ENCODE measurements around the gene NANS.
"Not testable (repeated sequence)": the region's sequence is repeated elsewhere in the genome, so short reads cannot be mapped to it uniquely, and the experiment has no call there.

Gene NANS

DNA sequence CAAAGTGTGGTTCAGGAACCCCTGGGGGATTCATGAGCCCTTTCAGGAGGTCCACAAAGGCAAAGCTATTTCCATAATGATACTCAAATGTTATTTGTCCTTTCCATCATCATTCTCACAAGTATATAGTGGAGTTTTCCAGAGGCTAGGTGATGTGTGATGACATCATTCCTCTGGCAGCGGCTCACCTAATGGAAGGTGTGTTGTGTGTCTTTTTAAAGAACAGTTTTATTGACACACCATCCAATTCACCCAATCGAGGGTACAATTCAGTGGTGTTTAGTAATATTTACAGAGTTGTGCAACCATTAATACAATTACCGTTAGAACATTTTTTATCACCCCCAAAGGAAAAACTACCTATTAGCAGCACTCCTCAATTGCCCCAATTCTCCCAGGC, 9.7 kb downstream of the NANS start:
- H3K36me3 ChIP-seq (ENCODE audit: insufficient read depth, low read length) = peaks cover 6% of the 10 kb centered on the region
- no peak overlapping the region for H3K9ac ChIP-seq (ENCODE audit: insufficient read length)
- TF ChIP-seq EZH2 (IDR thresholded peaks at IDR 0.05) (no peak), FOXP2 (optimal IDR thresholded peaks at IDR 0.05; ENCODE audit: control extremely low read depth, extremely low read length, insufficient read depth) (no peak), POLR2AphosphoS5 (IDR thresholded peaks at IDR 0.05; ENCODE audit: borderline replicate concordance, low read depth, low read length) (no peak)
- DNase-seq (ENCODE audit: low read depth, low spot score) = no peak
- H3K9me3 ChIP-seq (ENCODE audit: low read depth, low read length) = no peaks in the 10 kb centered on the region
- H3K4me3 ChIP-seq = no peak overlapping the region
- H3K27ac ChIP-seq = no peak overlapping the region

DNA sequence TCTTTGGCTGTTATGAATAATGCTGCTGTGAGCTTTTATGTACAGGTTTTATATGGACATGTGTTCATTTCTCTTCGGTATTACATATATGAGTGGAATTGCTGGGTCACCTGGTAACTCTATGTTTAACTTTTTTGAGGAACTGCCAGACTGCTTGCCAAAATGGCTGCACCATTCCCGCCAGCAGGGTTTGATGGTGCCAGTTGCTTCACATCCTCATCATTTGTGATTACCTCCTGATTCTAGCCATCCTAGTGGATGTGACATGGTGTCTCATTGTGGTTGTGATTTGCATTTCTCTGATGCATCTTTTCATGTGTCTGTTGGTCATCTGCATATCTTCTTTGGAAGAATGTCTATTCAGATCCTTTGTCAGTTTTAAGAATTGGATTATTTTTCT, 10.7 kb downstream of the NANS start:
- no peaks in the 10 kb centered on the region for H3K9me3 ChIP-seq (ENCODE audit: low read depth, low read length)
- DNase-seq (ENCODE audit: low read depth, low spot score) = no peak
- peaks cover 6% of the 10 kb centered on the region for H3K36me3 ChIP-seq (ENCODE audit: insufficient read depth, low read length)
- H3K9ac ChIP-seq (ENCODE audit: insufficient read length) = no peak overlapping the region
- no peak for TF ChIP-seq FOXP2 (optimal IDR thresholded peaks at IDR 0.05; ENCODE audit: control extremely low read depth, extremely low read length, insufficient read depth)
- H3K4me3 ChIP-seq = no peak overlapping the region
- no peak overlapping the region for H3K27ac ChIP-seq

- TF ChIP-seq EZH2 (IDR thresholded peaks at IDR 0.05) (no peak), FOXP2 (optimal IDR thresholded peaks at IDR 0.05; ENCODE audit: control extremely low read depth, extremely low read length, insufficient read depth) (no peak), POLR2AphosphoS5 (IDR thresholded peaks at IDR 0.05; ENCODE audit: borderline replicate concordance, low read depth, low read length) (no peak)
- Histone ChIP-seq H3K4me3 (no peak overlapping the region), H3K36me3 (ENCODE audit: insufficient read depth, low read length) (peaks cover 5% of the 10 kb centered on the region), H3K9me3 (ENCODE audit: low read depth, low read length) (no peaks in the 10 kb centered on the region), H3K27ac (no peak overlapping the region), H3K9ac (ENCODE audit: insufficient read length) (no peak overlapping the region)
- DNase-seq (ENCODE audit: low read depth, low spot score) = no peak
These were observed 13.0 kb downstream of the NANS start for GRCh38 chr9:98069551-98069950.

DNA sequence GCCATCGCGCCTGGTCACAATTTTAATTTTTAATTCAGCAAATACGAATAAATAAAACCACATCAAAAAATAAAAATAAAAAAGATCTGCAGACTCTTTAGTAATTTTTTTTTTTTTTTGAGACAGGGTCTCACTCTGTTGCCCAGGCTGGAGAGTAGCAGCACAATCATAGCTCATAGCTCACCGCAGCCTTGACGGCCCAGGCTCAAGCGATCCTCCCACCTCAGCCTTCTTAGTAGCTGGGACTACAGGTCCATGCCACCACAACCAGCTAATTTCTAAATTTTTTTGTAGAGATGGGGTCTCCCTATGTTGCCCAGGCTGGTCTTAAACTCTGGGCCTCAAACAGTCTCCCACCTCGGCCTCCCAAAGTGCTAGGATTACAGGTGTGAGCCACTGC, 14.2 kb downstream of the NANS start:
- Histone ChIP-seq H3K9me3 (ENCODE audit: low read depth, low read length) (no peaks in the 10 kb centered on the region), H3K9ac (ENCODE audit: insufficient read length) (no peak overlapping the region), H3K27ac (no peak overlapping the region), H3K36me3 (ENCODE audit: insufficient read depth, low read length) (no peaks in the 10 kb centered on the region), H3K4me3 (no peak overlapping the region)
- TF ChIP-seq EZH2 (IDR thresholded peaks at IDR 0.05) (no peak), FOXP2 (optimal IDR thresholded peaks at IDR 0.05; ENCODE audit: control extremely low read depth, extremely low read length, insufficient read depth) (no peak), POLR2AphosphoS5 (IDR thresholded peaks at IDR 0.05; ENCODE audit: borderline replicate concordance, low read depth, low read length) (no peak)
- no peak for DNase-seq (ENCODE audit: low read depth, low spot score)

- H3K9ac ChIP-seq (ENCODE audit: insufficient read length) = no peak overlapping the region
- H3K9me3 ChIP-seq (ENCODE audit: low read depth, low read length) = no peaks in the 10 kb centered on the region
- no peaks in the 10 kb centered on the region for H3K36me3 ChIP-seq (ENCODE audit: insufficient read depth, low read length)
- TF ChIP-seq EZH2 (IDR thresholded peaks at IDR 0.05) = no peak
- no peak for TF ChIP-seq POLR2AphosphoS5 (IDR thresholded peaks at IDR 0.05; ENCODE audit: borderline replicate concordance, low read depth, low read length)
- no peak for TF ChIP-seq FOXP2 (optimal IDR thresholded peaks at IDR 0.05; ENCODE audit: control extremely low read depth, extremely low read length, insufficient read depth)
- H3K4me3 ChIP-seq = no peak overlapping the region
- no peak overlapping the region for H3K27ac ChIP-seq
- no peak for DNase-seq (ENCODE audit: low read depth, low spot score)
These were observed 15.2 kb downstream of the NANS start for GRCh38 chr9:98071737-98072136.

DNA sequence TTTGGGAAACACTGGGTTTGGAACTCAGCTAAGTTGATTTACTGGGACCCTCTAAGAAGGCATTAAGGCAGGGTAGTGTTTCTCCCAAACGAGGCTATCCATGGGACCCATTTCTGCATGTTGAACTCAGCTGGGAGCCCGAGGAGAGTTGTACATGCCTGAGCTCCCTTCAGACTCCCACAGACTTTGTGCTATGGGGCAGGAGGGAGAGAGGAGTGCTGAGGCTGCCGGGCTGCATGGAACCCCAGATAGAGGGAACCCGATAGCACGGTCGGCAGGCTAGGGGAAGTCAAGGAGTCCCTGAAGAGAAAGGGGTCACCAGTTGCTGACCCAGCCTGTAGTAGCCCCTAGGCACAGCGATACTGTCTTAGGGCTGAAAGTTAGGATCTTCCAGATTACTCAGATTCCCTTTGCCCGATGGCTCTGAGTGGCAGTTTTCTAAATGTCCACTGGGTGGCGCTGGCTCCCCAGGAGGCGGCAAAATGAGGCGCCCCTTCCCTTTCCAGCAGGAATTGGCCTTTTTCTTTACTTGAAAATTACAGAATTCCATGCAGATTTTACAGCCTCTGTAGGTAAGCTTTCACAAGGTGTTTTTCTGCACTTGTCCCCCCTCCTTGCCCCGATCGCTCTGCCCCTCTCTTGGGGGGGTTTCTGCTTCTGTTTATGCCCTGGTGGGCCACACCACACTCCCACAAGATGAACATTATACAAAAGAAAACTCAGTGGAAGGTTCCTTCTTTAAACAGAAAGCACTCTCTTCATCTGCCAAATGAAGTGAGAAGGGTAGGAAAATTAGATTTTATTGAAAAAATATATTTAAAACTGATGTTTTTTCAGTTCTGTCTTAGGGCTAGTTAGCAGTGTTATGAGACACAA, 17.8 kb downstream of the NANS start:
- H3K9ac ChIP-seq (ENCODE audit: insufficient read length) = peak overlapping the region; percentile 71
- no peaks in the 10 kb centered on the region for H3K36me3 ChIP-seq (ENCODE audit: insufficient read depth, low read length)
- DNase-seq (ENCODE audit: low read depth, low spot score) = no peak
- peak overlapping the region; percentile 14; the same call in 1 of the 2 replicates for H3K4me3 ChIP-seq
- no peaks in the 10 kb centered on the region for H3K9me3 ChIP-seq (ENCODE audit: low read depth, low read length)
- TF ChIP-seq POLR2AphosphoS5 (IDR thresholded peaks at IDR 0.05; ENCODE audit: borderline replicate concordance, low read depth, low read length) = no peak
- no peak for TF ChIP-seq EZH2 (IDR thresholded peaks at IDR 0.05)
- TF ChIP-seq FOXP2 (optimal IDR thresholded peaks at IDR 0.05; ENCODE audit: control extremely low read depth, extremely low read length, insufficient read depth) = no peak
- H3K27ac ChIP-seq = peak overlapping the region; percentile 62

DNA sequence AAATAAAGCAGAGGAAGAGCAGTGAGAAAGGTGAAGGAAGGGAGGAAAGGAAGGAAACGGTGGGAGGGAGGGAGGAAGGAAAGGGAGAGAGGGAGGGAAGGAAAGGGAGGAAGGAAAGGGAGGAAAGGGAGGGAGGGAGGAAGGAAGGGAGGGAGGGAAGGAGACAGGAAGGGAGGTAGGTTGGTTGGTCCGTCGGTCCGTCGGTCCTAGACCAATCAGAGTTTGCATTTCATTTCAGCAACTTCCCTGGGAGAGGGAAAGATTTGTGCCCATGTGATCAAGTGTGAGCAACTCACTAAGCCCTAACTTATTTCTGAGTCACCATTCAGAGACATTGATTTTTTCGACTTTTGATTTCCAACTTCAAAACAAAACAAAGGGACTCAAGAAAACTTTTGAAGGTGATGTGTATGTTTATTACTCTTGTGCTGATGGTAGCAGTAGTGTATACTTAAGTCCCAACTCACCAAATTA, 18.8 kb downstream of the NANS start:
- H3K9me3 ChIP-seq (ENCODE audit: low read depth, low read length) = no peaks in the 10 kb centered on the region
- H3K27ac ChIP-seq = no peak overlapping the region
- TF ChIP-seq EZH2 (IDR thresholded peaks at IDR 0.05) = no peak
- no peak for TF ChIP-seq POLR2AphosphoS5 (IDR thresholded peaks at IDR 0.05; ENCODE audit: borderline replicate concordance, low read depth, low read length)
- TF ChIP-seq FOXP2 (optimal IDR thresholded peaks at IDR 0.05; ENCODE audit: control extremely low read depth, extremely low read length, insufficient read depth) = no peak
- no peak for DNase-seq (ENCODE audit: low read depth, low spot score)
- H3K9ac ChIP-seq (ENCODE audit: insufficient read length) = no peak overlapping the region
- no peaks in the 10 kb centered on the region for H3K36me3 ChIP-seq (ENCODE audit: insufficient read depth, low read length)
- no peak overlapping the region for H3K4me3 ChIP-seq

DNA sequence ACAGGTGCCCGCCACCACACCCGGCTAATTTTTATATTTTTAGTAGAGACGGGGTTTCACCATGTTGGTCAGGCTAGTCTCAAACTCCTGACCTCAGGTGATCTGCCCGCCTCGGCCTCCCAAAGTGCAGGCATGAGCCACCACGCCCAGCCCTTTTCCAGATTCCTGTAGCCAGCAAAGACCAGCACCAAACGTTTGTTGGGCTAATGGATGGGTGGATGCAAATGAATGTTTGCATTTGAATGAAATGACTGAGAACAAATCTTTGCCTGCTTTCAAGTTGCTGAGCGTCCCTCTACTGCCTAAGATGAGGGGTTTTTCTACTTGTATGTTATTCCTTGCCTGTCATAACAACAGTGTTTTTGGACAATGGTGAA, 20.0 kb downstream of the NANS start:
- DNase-seq (ENCODE audit: low read depth, low spot score); H3K9me3 ChIP-seq (ENCODE audit: low read depth, low read length); H3K27ac ChIP-seq; H3K4me3 ChIP-seq; H3K36me3 ChIP-seq (ENCODE audit: insufficient read depth, low read length); H3K9ac ChIP-seq (ENCODE audit: insufficient read length): not testable (repeated sequence)

GRCh38 chr9:98078895-98079294, 22.4 kb downstream of the NANS start:
- Histone ChIP-seq H3K36me3 (ENCODE audit: insufficient read depth, low read length) (peaks cover 3% of the 10 kb centered on the region; the same call in 1 of the 2 replicates), H3K27ac (no peak overlapping the region), H3K9me3 (ENCODE audit: low read depth, low read length) (no peaks in the 10 kb centered on the region), H3K4me3 (no peak overlapping the region), H3K9ac (ENCODE audit: insufficient read length) (no peak overlapping the region)
- DNase-seq (ENCODE audit: low read depth, low spot score) = no peak
- TF ChIP-seq FOXP2 (optimal IDR thresholded peaks at IDR 0.05; ENCODE audit: control extremely low read depth, extremely low read length, insufficient read depth) (no peak), POLR2AphosphoS5 (IDR thresholded peaks at IDR 0.05; ENCODE audit: borderline replicate concordance, low read depth, low read length) (no peak), EZH2 (IDR thresholded peaks at IDR 0.05) (no peak)
